NK-92 (cell line): ENCODE measurements around the gene DUSP8.
A peak's percentile ranks its signal among the peaks of the same experiment; 100 is the strongest.
"Not testable (repeated sequence)": the region's sequence is repeated elsewhere in the genome, so short reads cannot be mapped to it uniquely, and the experiment has no call there.

ENCODE experiments used
- DNase-seq: peaks from one replicate; lab custom pipeline; 2025; ENCODE audit not compliant: unreplicated experiment; lab: John Stamatoyannopoulos, UW

DUSP8 gene

GRCh38 chr11:1572197-1573076 lies at the start of gene DUSP8:
Gene DUSP8 (minus strand): TSS chr11:1572271. CDS start chr11:1565826, 6,445 bp downstream.
- peak; percentile 47 for DNase-seq

GRCh38 chr11:1619449-1619848 lies 47.4 kb upstream of the DUSP8 start:
- no peak for DNase-seq

- DNase-seq, result no peak
Observed at GRCh38 chr11:1618231-1618630, 46.2 kb upstream of the DUSP8 start.

GRCh38 chr11:1608363-1608762 lies 36.3 kb upstream of the DUSP8 start, which contains the start of gene KRTAP5-3:
Gene KRTAP5-3 (minus strand): TSS chr11:1608463. CDS start chr11:1608385, 78 bp downstream.
- DNase-seq, result no peak

- not testable (repeated sequence) for DNase-seq
Observed at GRCh38 chr11:1607901-1608300, 35.8 kb upstream of the DUSP8 start.

- DNase-seq, result not testable (repeated sequence)
Observed at GRCh38 chr11:1607156-1607845, 35.2 kb upstream of the DUSP8 start.

GRCh38 chr11:1605923-1606322 lies 33.9 kb upstream of the DUSP8 start:
- not testable (repeated sequence) for DNase-seq

GRCh38 chr11:1604711-1605110 lies 32.6 kb upstream of the DUSP8 start:
- no peak for DNase-seq

GRCh38 chr11:1604181-1604580 lies 32.1 kb upstream of the DUSP8 start:
- no peak for DNase-seq

- no peak for DNase-seq
Observed at GRCh38 chr11:1603629-1604028, 31.6 kb upstream of the DUSP8 start.

- DNase-seq, result not testable (repeated sequence)
Observed at GRCh38 chr11:1601663-1602062, 29.6 kb upstream of the DUSP8 start.

GRCh38 chr11:1600626-1601025 lies 28.6 kb upstream of the DUSP8 start:
- no peak for DNase-seq

- DNase-seq, result no peak
Observed at GRCh38 chr11:1598816-1599215, 26.7 kb upstream of the DUSP8 start.

GRCh38 chr11:1598406-1598805 lies 26.3 kb upstream of the DUSP8 start:
- DNase-seq, result not testable (repeated sequence)

GRCh38 chr11:1597994-1598380 lies 25.9 kb upstream of the DUSP8 start, which contains the start of gene KRTAP5-2:
Gene KRTAP5-2 (minus strand): TSS chr11:1598294. CDS start chr11:1598250, 44 bp downstream.
- DNase-seq, result no peak

GRCh38 chr11:1597331-1597993 lies 25.4 kb upstream of the DUSP8 start:
- DNase-seq, result no peak

GRCh38 chr11:1596576-1597121 lies 24.6 kb upstream of the DUSP8 start:
- DNase-seq, result not testable (repeated sequence)

- DNase-seq, result not testable (repeated sequence)
Observed at GRCh38 chr11:1595994-1596575, 24.0 kb upstream of the DUSP8 start.

- DNase-seq, result no peak
Observed at GRCh38 chr11:1592628-1593027, 20.6 kb upstream of the DUSP8 start.

GRCh38 chr11:1589996-1590395 lies 17.9 kb upstream of the DUSP8 start:
- no peak for DNase-seq
